Islet of Langerhans (tissue), 1 donor: ENCODE measurements around the gene MYO18B.
"Not testable (repeated sequence)": the region's sequence is repeated elsewhere in the genome, so short reads cannot be mapped to it uniquely, and the experiment has no call there.

Source experiments
- FAIRE-seq: peaks from one replicate; lab custom pipeline; 2011; peaks lifted over from hg19 to GRCh38; lab: Jason Lieb, UNC

The MYO18B gene

GRCh38 chr22:25942856-25943411 is 200.9 kb downstream of the MYO18B start:
- FAIRE-seq: peak; percentile 87

GRCh38 chr22:25950111-25950510 is 208.1 kb downstream of the MYO18B start:
- no peak for FAIRE-seq

GRCh38 chr22:25953276-25953675 is 211.3 kb downstream of the MYO18B start:
- no peak for FAIRE-seq

- FAIRE-seq: no peak
Observed at GRCh38 chr22:25953919-25954318, 211.9 kb downstream of the MYO18B start.

GRCh38 chr22:25955323-25955722 is 213.3 kb downstream of the MYO18B start:
- no peak for FAIRE-seq

GRCh38 chr22:25956801-25957200 is 214.8 kb downstream of the MYO18B start:
- no peak for FAIRE-seq

GRCh38 chr22:25959818-25960774 is 218.1 kb downstream of the MYO18B start:
- no peak for FAIRE-seq

- no peak for FAIRE-seq
Observed at GRCh38 chr22:25961699-25962098, 219.7 kb downstream of the MYO18B start.

- no peak for FAIRE-seq
Observed at GRCh38 chr22:25962711-25963110, 220.7 kb downstream of the MYO18B start.

GRCh38 chr22:25964961-25965730 is 223.2 kb downstream of the MYO18B start:
- FAIRE-seq: no peak

GRCh38 chr22:25966448-25966913 is 224.5 kb downstream of the MYO18B start:
- no peak for FAIRE-seq

GRCh38 chr22:25969286-25969685 is 227.3 kb downstream of the MYO18B start:
- no peak for FAIRE-seq

- FAIRE-seq: no peak
Observed at GRCh38 chr22:25969901-25970300, 227.9 kb downstream of the MYO18B start.

GRCh38 chr22:25970374-25970911 is 228.5 kb downstream of the MYO18B start:
- FAIRE-seq: no peak

GRCh38 chr22:25970999-25971811 is 229.2 kb downstream of the MYO18B start:
- FAIRE-seq: no peak

GRCh38 chr22:25972397-25972796 is 230.4 kb downstream of the MYO18B start:
- no peak for FAIRE-seq

- no peak for FAIRE-seq
Observed at GRCh38 chr22:25976356-25976755, 234.4 kb downstream of the MYO18B start.

GRCh38 chr22:25979968-25980367 is 238.0 kb downstream of the MYO18B start:
- FAIRE-seq: no peak

- not testable (repeated sequence) for FAIRE-seq
Observed at GRCh38 chr22:25984911-25985310, 242.9 kb downstream of the MYO18B start.

GRCh38 chr22:25987948-25988347 is 246.0 kb downstream of the MYO18B start:
- no peak for FAIRE-seq

- FAIRE-seq: no peak
Observed at GRCh38 chr22:25990940-25991339, 249.0 kb downstream of the MYO18B start.

GRCh38 chr22:25992331-25992730 is 250.3 kb downstream of the MYO18B start:
- no peak for FAIRE-seq
